ENCODE measurements around the gene FAM3A. TPM values are rescaled to one million over a fixed set of nuclear protein-coding genes. Genes with fewer than 3 reads are reported as not detected.
A peak's percentile ranks its signal among the peaks of the same experiment; 100 is the strongest.

The FAM3A gene
- total RNA-seq, 1 experiment from 2014 or later: 36.8 TPM

GRCh38 chrX:154534526-154535322 lies 18.7 kb upstream of the FAM3A start:
- H3K4me1 Mint-ChIP-seq (ENCODE audit: low read depth, unreplicated experiment): no peaks in the 10 kb centered on the region
- intact Hi-C loops (cut with micrococcal nuclease; ENCODE audit: unreplicated experiment): no loop called here
- TF ChIP-seq CTCF (IDR thresholded peaks at IDR 0.05; ENCODE audit: unreplicated experiment): peak; percentile 96
- H3K4me3 Mint-ChIP-seq (ENCODE audit: low read depth, unreplicated experiment): no peak overlapping the region
- peak; percentile 89 for DNase-seq
- CTCF ChIA-PET: no interaction called here
- H3K27ac Mint-ChIP-seq (ENCODE audit: unreplicated experiment): no peak overlapping the region
- BruUV-seq (replicated peaks): no TSS peak
- no peaks in the 10 kb centered on the region for H3K27me3 Mint-ChIP-seq (ENCODE audit: unreplicated experiment)
- H3K9me3 Mint-ChIP-seq (ENCODE audit: low read depth, unreplicated experiment): no peaks in the 10 kb centered on the region
- H3K36me3 Mint-ChIP-seq (ENCODE audit: insufficient read depth, unreplicated experiment): peaks cover 50% of the 10 kb centered on the region

- Mint-ChIP-seq H3K36me3 (ENCODE audit: insufficient read depth, unreplicated experiment) (peaks cover 49% of the 10 kb centered on the region), H3K4me3 (ENCODE audit: low read depth, unreplicated experiment) (no peak overlapping the region), H3K9me3 (ENCODE audit: low read depth, unreplicated experiment) (no peaks in the 10 kb centered on the region), H3K27ac (ENCODE audit: unreplicated experiment) (no peak overlapping the region), H3K4me1 (ENCODE audit: low read depth, unreplicated experiment) (no peaks in the 10 kb centered on the region), H3K27me3 (ENCODE audit: unreplicated experiment) (no peaks in the 10 kb centered on the region)
- no peak for DNase-seq
- CTCF ChIA-PET: no interaction called here
- BruUV-seq (replicated peaks): no TSS peak
- intact Hi-C loops (cut with micrococcal nuclease; ENCODE audit: unreplicated experiment): no loop called here
- TF ChIP-seq CTCF (IDR thresholded peaks at IDR 0.05; ENCODE audit: unreplicated experiment): no peak
These were observed 16.7 kb upstream of the FAM3A start for GRCh38 chrX:154532690-154533089.

- TF ChIP-seq CTCF (IDR thresholded peaks at IDR 0.05; ENCODE audit: unreplicated experiment): no peak
- no peak overlapping the region for H3K4me3 Mint-ChIP-seq (ENCODE audit: low read depth, unreplicated experiment)
These were observed 15.6 kb upstream of the FAM3A start for GRCh38 chrX:154531626-154532025.

GRCh38 chrX:154530286-154530685 lies 14.3 kb upstream of the FAM3A start:
- intact Hi-C loops (cut with micrococcal nuclease; ENCODE audit: unreplicated experiment): no loop called here
- Mint-ChIP-seq H3K4me3 (ENCODE audit: low read depth, unreplicated experiment) (no peak overlapping the region), H3K36me3 (ENCODE audit: insufficient read depth, unreplicated experiment) (peaks cover 61% of the 10 kb centered on the region), H3K27me3 (ENCODE audit: unreplicated experiment) (no peaks in the 10 kb centered on the region), H3K4me1 (ENCODE audit: low read depth, unreplicated experiment) (peaks cover 13% of the 10 kb centered on the region), H3K9me3 (ENCODE audit: low read depth, unreplicated experiment) (no peaks in the 10 kb centered on the region), H3K27ac (ENCODE audit: unreplicated experiment) (peak overlapping the region; percentile 60)
- CTCF ChIA-PET: no interaction called here
- DNase-seq: no peak
- BruUV-seq (replicated peaks): no TSS peak
- no peak for TF ChIP-seq CTCF (IDR thresholded peaks at IDR 0.05; ENCODE audit: unreplicated experiment)

More at GRCh38 chrX:154531626-154532025, 15.6 kb upstream of the FAM3A start:
- H3K9me3 Mint-ChIP-seq (ENCODE audit: low read depth, unreplicated experiment): no peaks in the 10 kb centered on the region
- DNase-seq: no peak
- CTCF ChIA-PET: interaction anchor here (0.9 kb wide), 1 partner anchor 91 kb away, joined by 4 read pairs; no protein-coding TSS in a partner anchor
- H3K36me3 Mint-ChIP-seq (ENCODE audit: insufficient read depth, unreplicated experiment): peaks cover 59% of the 10 kb centered on the region
- H3K27ac Mint-ChIP-seq (ENCODE audit: unreplicated experiment): no peak overlapping the region
- no TSS peak for BruUV-seq (replicated peaks)
- intact Hi-C loops (cut with micrococcal nuclease; ENCODE audit: unreplicated experiment): no loop called here
- H3K27me3 Mint-ChIP-seq (ENCODE audit: unreplicated experiment): no peaks in the 10 kb centered on the region
- no peaks in the 10 kb centered on the region for H3K4me1 Mint-ChIP-seq (ENCODE audit: low read depth, unreplicated experiment)
